ENCODE measurements around the gene ADAMTS16.

ADAMTS16 gene

GRCh38 chr5:5298068-5298633 lies 158.0 kb downstream of the ADAMTS16 start:
- Histone ChIP-seq H3K9me3 (ENCODE audit: control insufficient read depth, low read length) (peaks cover 9% of the 10 kb centered on the region), H3K79me1 (replicated peaks; ENCODE audit: low read length, poor library complexity, severe bottlenecking) (no peaks in the 10 kb centered on the region), H3K4ac (ENCODE audit: low read depth in 1 of 2, low read length in 2 of 2) (no peak overlapping the region), H2BK15ac (ENCODE audit: low read depth, poor library complexity, severe bottlenecking) (no peak overlapping the region), H2BK5ac (ENCODE audit: low read depth, low read length, poor library complexity, severe bottlenecking) (no peak overlapping the region), H3K4me3 (ENCODE audit: insufficient read depth in 1 of 2, low read depth in 1 of 2, low read length in 2 of 2) (no peak overlapping the region), H3K36me3 (ENCODE audit: control insufficient read depth in 1 of 2, insufficient read depth in 2 of 2, low read depth in 1 of 2, low read length in 2 of 2) (peaks cover 0 to 1% of the 10 kb centered on the region in 2 experiments), H2BK120ac (ENCODE audit: low read depth, low read length) (no peak overlapping the region), H3K27me3 (ENCODE audit: control insufficient read depth in 1 of 2, insufficient read depth in 1 of 2, low read length in 2 of 2) (peaks cover 0 to 14% of the 10 kb centered on the region in 2 experiments), H3K4me1 (ENCODE audit: control insufficient read depth, insufficient read depth, low read depth, low read length) (no peaks in the 10 kb centered on the region), H4K91ac (ENCODE audit: low read length) (no peak overlapping the region), H2BK12ac (ENCODE audit: low read length in 2 of 2) (no peak overlapping the region), H3K27ac (ENCODE audit: low read length, poor library complexity, severe bottlenecking) (no peak overlapping the region), H4K8ac (ENCODE audit: low read length) (no peak overlapping the region), H3K18ac (ENCODE audit: low read depth in 1 of 2, low read length in 2 of 2) (no peak overlapping the region), H3K14ac (ENCODE audit: low read length in 2 of 2) (no peak overlapping the region), H2AFZ (ENCODE audit: low read depth, low read length) (no peak overlapping the region), H3K9ac (ENCODE audit: low read length) (no peak overlapping the region), H3K4me2 (ENCODE audit: low read length, poor library complexity, severe bottlenecking) (no peak overlapping the region), H3K23ac (ENCODE audit: low read length in 2 of 2) (no peak overlapping the region), H2AK5ac (ENCODE audit: low read length, severe bottlenecking) (no peak overlapping the region)
- no peak for DNase-seq
- 72% methylated on average over 2 of the region's 4 CpGs for WGBS

- WGBS = 78% methylated on average over 11 of the region's 13 CpGs
These were observed 158.9 kb downstream of the ADAMTS16 start for GRCh38 chr5:5298841-5299541.

DNA sequence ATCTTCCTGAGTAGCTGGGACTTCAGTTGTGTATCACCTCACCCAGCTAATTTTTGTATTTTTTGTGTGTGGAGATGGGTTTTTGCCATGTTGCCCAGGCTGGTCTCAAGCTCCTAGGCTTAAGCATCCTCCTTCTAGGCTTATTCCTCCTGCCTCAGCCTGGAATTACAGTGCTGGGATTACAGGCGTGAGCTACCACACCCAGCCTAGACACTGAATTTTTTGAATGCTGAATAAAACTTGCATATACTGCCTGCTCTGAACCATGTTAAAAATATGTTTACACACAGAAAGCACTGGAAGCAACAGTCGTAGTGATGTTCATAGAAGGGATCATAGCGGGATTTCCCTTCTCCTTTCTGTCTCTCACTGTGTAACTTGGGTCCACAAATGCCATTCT lies 161.0 kb downstream of the ADAMTS16 start:
- peaks cover 6% of the 10 kb centered on the region for H3K9me3 ChIP-seq (ENCODE audit: control insufficient read depth, low read length)
- H2AFZ ChIP-seq (ENCODE audit: low read depth, low read length) = no peak overlapping the region
- no peak overlapping the region for H3K9ac ChIP-seq (ENCODE audit: low read length)
- no peak overlapping the region for H4K8ac ChIP-seq (ENCODE audit: low read length)
- H2BK5ac ChIP-seq (ENCODE audit: low read depth, low read length, poor library complexity, severe bottlenecking) = no peak overlapping the region
- no peak overlapping the region for H3K27ac ChIP-seq (ENCODE audit: low read length, poor library complexity, severe bottlenecking)
- H3K4ac ChIP-seq (ENCODE audit: low read depth in 1 of 2, low read length in 2 of 2) = no peak overlapping the region
- no peak overlapping the region for H3K23ac ChIP-seq (ENCODE audit: low read length in 2 of 2)
- peaks cover 0 to 31% of the 10 kb centered on the region in 2 experiments for H3K27me3 ChIP-seq (ENCODE audit: control insufficient read depth in 1 of 2, insufficient read depth in 1 of 2, low read length in 2 of 2)
- 27% methylated on average over 2 of the region's 3 CpGs for WGBS
- no peak overlapping the region for H4K91ac ChIP-seq (ENCODE audit: low read length)
- H3K4me1 ChIP-seq (ENCODE audit: control insufficient read depth, insufficient read depth, low read depth, low read length) = no peaks in the 10 kb centered on the region
- no peak for DNase-seq
- no peak overlapping the region for H2BK12ac ChIP-seq (ENCODE audit: low read length in 2 of 2)
- H3K18ac ChIP-seq (ENCODE audit: low read depth in 1 of 2, low read length in 2 of 2) = no peak overlapping the region
- no peak overlapping the region for H3K4me2 ChIP-seq (ENCODE audit: low read length, poor library complexity, severe bottlenecking)
- H2BK120ac ChIP-seq (ENCODE audit: low read depth, low read length) = no peak overlapping the region
- H3K4me3 ChIP-seq (ENCODE audit: insufficient read depth in 1 of 2, low read depth in 1 of 2, low read length in 2 of 2) = no peak overlapping the region
- H3K79me1 ChIP-seq (replicated peaks; ENCODE audit: low read length, poor library complexity, severe bottlenecking) = no peaks in the 10 kb centered on the region
- H3K14ac ChIP-seq (ENCODE audit: low read length in 2 of 2) = no peak overlapping the region
- H2AK5ac ChIP-seq (ENCODE audit: low read length, severe bottlenecking) = no peak overlapping the region
- H2BK15ac ChIP-seq (ENCODE audit: low read depth, poor library complexity, severe bottlenecking) = no peak overlapping the region
- peaks cover 0 to 12% of the 10 kb centered on the region in 2 experiments for H3K36me3 ChIP-seq (ENCODE audit: control insufficient read depth in 1 of 2, insufficient read depth in 2 of 2, low read depth in 1 of 2, low read length in 2 of 2)

More at GRCh38 chr5:5298841-5299541, 158.9 kb downstream of the ADAMTS16 start:
- H2BK15ac ChIP-seq (ENCODE audit: low read depth, poor library complexity, severe bottlenecking) = no peak overlapping the region
- no peaks in the 10 kb centered on the region for H3K4me1 ChIP-seq (ENCODE audit: control insufficient read depth, insufficient read depth, low read depth, low read length)
- H3K27ac ChIP-seq (ENCODE audit: low read length, poor library complexity, severe bottlenecking) = no peak overlapping the region
- no peak overlapping the region for H4K8ac ChIP-seq (ENCODE audit: low read length)
- no peak overlapping the region for H2BK12ac ChIP-seq (ENCODE audit: low read length in 2 of 2)
- peaks cover 8% of the 10 kb centered on the region for H3K9me3 ChIP-seq (ENCODE audit: control insufficient read depth, low read length)
- H4K91ac ChIP-seq (ENCODE audit: low read length) = no peak overlapping the region
- no peak overlapping the region for H3K4ac ChIP-seq (ENCODE audit: low read depth in 1 of 2, low read length in 2 of 2)
- no peak overlapping the region for H3K18ac ChIP-seq (ENCODE audit: low read depth in 1 of 2, low read length in 2 of 2)
- no peak overlapping the region for H3K4me3 ChIP-seq (ENCODE audit: insufficient read depth in 1 of 2, low read depth in 1 of 2, low read length in 2 of 2)
- H2BK120ac ChIP-seq (ENCODE audit: low read depth, low read length) = no peak overlapping the region
- no peak overlapping the region for H2BK5ac ChIP-seq (ENCODE audit: low read depth, low read length, poor library complexity, severe bottlenecking)
- no peaks in the 10 kb centered on the region for H3K79me1 ChIP-seq (replicated peaks; ENCODE audit: low read length, poor library complexity, severe bottlenecking)
- H2AFZ ChIP-seq (ENCODE audit: low read depth, low read length) = no peak overlapping the region
- no peak overlapping the region for H3K23ac ChIP-seq (ENCODE audit: low read length in 2 of 2)
- H3K14ac ChIP-seq (ENCODE audit: low read length in 2 of 2) = no peak overlapping the region
- peaks cover 0 to 6% of the 10 kb centered on the region in 2 experiments for H3K36me3 ChIP-seq (ENCODE audit: control insufficient read depth in 1 of 2, insufficient read depth in 2 of 2, low read depth in 1 of 2, low read length in 2 of 2)
- H3K9ac ChIP-seq (ENCODE audit: low read length) = no peak overlapping the region
- no peak overlapping the region for H2AK5ac ChIP-seq (ENCODE audit: low read length, severe bottlenecking)
- peaks cover 0 to 19% of the 10 kb centered on the region in 2 experiments for H3K27me3 ChIP-seq (ENCODE audit: control insufficient read depth in 1 of 2, insufficient read depth in 1 of 2, low read length in 2 of 2)
- no peak for DNase-seq
- no peak overlapping the region for H3K4me2 ChIP-seq (ENCODE audit: low read length, poor library complexity, severe bottlenecking)

GRCh38 chr5:5302201-5302600 lies 162.1 kb downstream of the ADAMTS16 start:
- Histone ChIP-seq H3K79me1 (replicated peaks; ENCODE audit: low read length, poor library complexity, severe bottlenecking) (no peaks in the 10 kb centered on the region), H3K4me1 (ENCODE audit: control insufficient read depth, insufficient read depth, low read depth, low read length) (peaks cover 7% of the 10 kb centered on the region), H3K36me3 (ENCODE audit: control insufficient read depth in 1 of 2, insufficient read depth in 2 of 2, low read depth in 1 of 2, low read length in 2 of 2) (peaks cover 0 to 12% of the 10 kb centered on the region in 2 experiments), H2AK5ac (ENCODE audit: low read length, severe bottlenecking) (no peak overlapping the region), H3K4me3 (ENCODE audit: insufficient read depth in 1 of 2, low read depth in 1 of 2, low read length in 2 of 2) (no peak overlapping the region), H3K27me3 (ENCODE audit: control insufficient read depth in 1 of 2, insufficient read depth in 1 of 2, low read length in 2 of 2) (peaks cover 0 to 28% of the 10 kb centered on the region in 2 experiments), H3K14ac (ENCODE audit: low read length in 2 of 2) (no peak overlapping the region), H3K4me2 (ENCODE audit: low read length, poor library complexity, severe bottlenecking) (no peak overlapping the region), H2BK120ac (ENCODE audit: low read depth, low read length) (no peak overlapping the region), H2BK5ac (ENCODE audit: low read depth, low read length, poor library complexity, severe bottlenecking) (no peak overlapping the region), H3K9me3 (ENCODE audit: control insufficient read depth, low read length) (peaks cover 6% of the 10 kb centered on the region), H3K4ac (ENCODE audit: low read depth in 1 of 2, low read length in 2 of 2) (no peak overlapping the region), H4K91ac (ENCODE audit: low read length) (no peak overlapping the region), H3K18ac (ENCODE audit: low read depth in 1 of 2, low read length in 2 of 2) (no peak overlapping the region), H2BK15ac (ENCODE audit: low read depth, poor library complexity, severe bottlenecking) (no peak overlapping the region), H2BK12ac (ENCODE audit: low read length in 2 of 2) (no peak overlapping the region), H3K23ac (ENCODE audit: low read length in 2 of 2) (no peak overlapping the region), H3K9ac (ENCODE audit: low read length) (no peak overlapping the region), H3K27ac (ENCODE audit: low read length, poor library complexity, severe bottlenecking) (no peak overlapping the region), H2AFZ (ENCODE audit: low read depth, low read length) (no peak overlapping the region), H4K8ac (ENCODE audit: low read length) (no peak overlapping the region)
- DNase-seq = no peak
- WGBS = 65% methylated on average over 3 of the region's 4 CpGs

All from mesenchymal stem cell (in vitro differentiated cells and primary cell).